A172 (cell line): Measurements from ENCODE around the gene NEDD4L. TPM values are rescaled to one million over a fixed set of nuclear protein-coding genes. Genes with fewer than 3 reads are reported as not detected.
"Not testable (repeated sequence)": the region's sequence is repeated elsewhere in the genome, so short reads cannot be mapped to it uniquely, and the experiment has no call there.

Experiments
- DNase-seq: peaks from one replicate; pipeline ENCODE4 v3.0.0-alpha.2; 2015; ENCODE audit warnings: low spot score
- total RNA-seq: library from RNA; depleted of rRNA; stranded (reverse); fragments of >200 nt; shearing (Covaris generic); gene quantifications from 2 replicates; pipeline ENCODE4 v1.2.3, GENCODE V29; 2014

Gene NEDD4L
- total RNA-seq, 1 experiment from 2014 or later, result 8.1 TPM

GRCh38 chr18:58026857-58027256 lies 17.2 kb upstream of the NEDD4L start:
- no peak for DNase-seq

- no peak for DNase-seq
These were observed 16.7 kb upstream of the NEDD4L start for GRCh38 chr18:58027341-58027740.

- DNase-seq, result no peak
These were observed 15.8 kb upstream of the NEDD4L start for GRCh38 chr18:58028109-58028784.

GRCh38 chr18:58032233-58032632 lies 11.8 kb upstream of the NEDD4L start:
- DNase-seq, result no peak

GRCh38 chr18:58033216-58033615 lies 10.8 kb upstream of the NEDD4L start:
- DNase-seq, result no peak

- no peak for DNase-seq
These were observed 9.7 kb upstream of the NEDD4L start for GRCh38 chr18:58034370-58034769.

- DNase-seq, result no peak
These were observed 6.9 kb upstream of the NEDD4L start for GRCh38 chr18:58037163-58037562.

GRCh38 chr18:58038063-58038462 lies 6.0 kb upstream of the NEDD4L start:
- DNase-seq, result no peak

- no peak for DNase-seq
These were observed 2.4 kb upstream of the NEDD4L start for GRCh38 chr18:58041633-58042032.

- DNase-seq, result no peak
These were observed 1.1 kb upstream of the NEDD4L start for GRCh38 chr18:58042826-58043490.

- DNase-seq, result no peak
These were observed 580 bp downstream of the NEDD4L start for GRCh38 chr18:58044370-58045241.

- no peak for DNase-seq
These were observed 1.4 kb downstream of the NEDD4L start for GRCh38 chr18:58045242-58046092.

- DNase-seq, result no peak
These were observed 2.2 kb downstream of the NEDD4L start for GRCh38 chr18:58046093-58046793.

GRCh38 chr18:58046794-58047555 lies 2.9 kb downstream of the NEDD4L start:
- no peak for DNase-seq

GRCh38 chr18:58047556-58047882 lies 3.5 kb downstream of the NEDD4L start:
- DNase-seq, result no peak

- no peak for DNase-seq
These were observed 4.1 kb downstream of the NEDD4L start for GRCh38 chr18:58048081-58048642.

- no peak for DNase-seq
These were observed 5.1 kb downstream of the NEDD4L start for GRCh38 chr18:58049000-58049688.

- not testable (repeated sequence) for DNase-seq
These were observed 6.9 kb downstream of the NEDD4L start for GRCh38 chr18:58050963-58051362.

- no peak for DNase-seq
These were observed 7.9 kb downstream of the NEDD4L start for GRCh38 chr18:58051765-58052460.
